ENCODE measurements around the gene EVPLL.
"Not testable (repeated sequence)": the region's sequence is repeated elsewhere in the genome, so short reads cannot be mapped to it uniquely, and the experiment has no call there.

Gene EVPLL

GRCh38 chr17:18425593-18425992, 48.0 kb downstream of the EVPLL start:
- not testable (repeated sequence) for DNase-seq (ENCODE audit: low spot score)

- DNase-seq (ENCODE audit: low spot score), result not testable (repeated sequence)
Observed at GRCh38 chr17:18426639-18427038, 49.1 kb downstream of the EVPLL start.

GRCh38 chr17:18432206-18432605, 54.6 kb downstream of the EVPLL start:
- DNase-seq (ENCODE audit: low spot score), result not testable (repeated sequence)

Measured in Ammon's horn (tissue), 1 donor.